CD4-positive, alpha-beta T cell (primary cell): ENCODE results near the gene CD47. TPM values are rescaled to one million over a fixed set of nuclear protein-coding genes. Genes with fewer than 3 reads are reported as not detected.

ENCODE experiments used
- ATAC-seq: fragments of 200-7000 bp; cut with Tn5 transposase; one replicate; pipeline ENCODE4 v1.10.0; 2022; ENCODE audit warnings: mild to moderate bottlenecking; ENCODE audit not compliant: poor library complexity
- CTCF ChIA-PET: fragments of 350-600 bp; sonication (Branson Sonifier 250); formaldehyde crosslinking; loops from one replicate; lab custom pipeline; 2021; ENCODE audit warnings: antibody characterized with exemption, inconsistent platforms; lab: Charles Lee
- POLR2A ChIA-PET: fragments of 350-600 bp; sonication (Branson Sonifier 250); formaldehyde crosslinking; loops from one replicate; lab custom pipeline; 2021; ENCODE audit warnings: antibody characterized with exemption, inconsistent platforms; lab: Charles Lee
- DNase-seq, 14 experiments: peaks; one replicate each; pipeline ENCODE4 v3.0.0-alpha.2; 2013 to 2020; ENCODE audit warnings: mixed read lengths in 2 of 14
- H3K27ac ChIP-seq, 2 donors: one replicate each; pipeline versions ENCODE4 v1.5.1 to v1.7.0; 2013; ENCODE audit warnings: low read length in 2 of 2, low read depth in 1 of 2, mild to moderate bottlenecking in 1 of 2
- H3K27me3 ChIP-seq, 2 experiments: 1 replicate in 1 of 2; 2 replicates in 1 of 2; pipeline versions ENCODE4 v1.6.1 to v1.7.0; 2013; ENCODE audit warnings: low read length in 2 of 2, control low read depth in 1 of 2, mild to moderate bottlenecking in 1 of 2, moderate library complexity in 1 of 2; ENCODE audit not compliant: insufficient read depth in 2 of 2, control insufficient read depth in 1 of 2
- H3K36me3 ChIP-seq: one replicate; pipeline ENCODE4 v1.6.1; 2013; ENCODE audit warnings: low read length, control low read depth; ENCODE audit not compliant: insufficient read depth
- H3K4me1 ChIP-seq: one replicate; pipeline ENCODE4 v1.6.1; 2013; ENCODE audit warnings: low read length, control low read depth; ENCODE audit not compliant: insufficient read depth
- H3K4me3 ChIP-seq: one replicate; pipeline ENCODE4 v1.5.1; 2013; ENCODE audit warnings: mild to moderate bottlenecking, low read length, moderate library complexity
- H3K9me3 ChIP-seq, 2 experiments: 1 replicate in 1 of 2; 2 replicates in 1 of 2; pipeline versions ENCODE4 v1.6.1 to v1.7.0; 2013; ENCODE audit warnings: low read length in 2 of 2, mild to moderate bottlenecking in 2 of 2, control low read depth in 1 of 2, moderate library complexity in 1 of 2; ENCODE audit not compliant: control insufficient read depth in 1 of 2, insufficient read depth in 1 of 2
- H3K27ac Mint-ChIP-seq: one replicate; pipeline ENCODE4 v1.8.0; 2020; ENCODE audit warnings: mixed read lengths
- H3K27me3 Mint-ChIP-seq: one replicate; pipeline ENCODE4 v1.8.0; 2021; ENCODE audit warnings: mixed read lengths
- H3K36me3 Mint-ChIP-seq: one replicate; pipeline ENCODE4 v1.8.0; 2021; ENCODE audit warnings: low read depth, mixed read lengths
- H3K4me1 Mint-ChIP-seq: one replicate; pipeline ENCODE4 v1.8.0; 2021; ENCODE audit warnings: low read depth, mixed read lengths
- H3K4me3 Mint-ChIP-seq: one replicate; pipeline ENCODE4 v1.8.0; 2020; ENCODE audit warnings: mild to moderate bottlenecking, mixed read lengths
- H3K9me3 Mint-ChIP-seq: one replicate; pipeline ENCODE4 v1.8.0; 2020; ENCODE audit warnings: mixed read lengths
- intact Hi-C, 2 experiments: fragments of 100-400 bp; cut with DNase I in 1 of 2; cut with micrococcal nuclease in 1 of 2; formaldehyde crosslinking; loops; one replicate each; pipeline versions ENCODE4 v1.15.1 to v1.9.0; 2023 to 2025; cut with DNase I, micrococcal nuclease
- total RNA-seq, 174 experiments: library from RNA in 2 of 174; stranded (reverse) in 2 of 174; gene quantifications; one replicate each; pipeline ENCODE4 v1.2.3 and lab custom pipeline; 2021 to 2026
- TF ChIP-seq, protein P1 (sequence below): fragments of 200-600 bp; IDR thresholded peaks from one replicate; pipeline ENCODE4 v1.8.0; 2022; ENCODE audit warnings: antibody characterized with exemption, mild to moderate bottlenecking

Gene CD47
- total RNA-seq, 2 experiments from 2014 or later: 166 to 170 TPM

DNA sequence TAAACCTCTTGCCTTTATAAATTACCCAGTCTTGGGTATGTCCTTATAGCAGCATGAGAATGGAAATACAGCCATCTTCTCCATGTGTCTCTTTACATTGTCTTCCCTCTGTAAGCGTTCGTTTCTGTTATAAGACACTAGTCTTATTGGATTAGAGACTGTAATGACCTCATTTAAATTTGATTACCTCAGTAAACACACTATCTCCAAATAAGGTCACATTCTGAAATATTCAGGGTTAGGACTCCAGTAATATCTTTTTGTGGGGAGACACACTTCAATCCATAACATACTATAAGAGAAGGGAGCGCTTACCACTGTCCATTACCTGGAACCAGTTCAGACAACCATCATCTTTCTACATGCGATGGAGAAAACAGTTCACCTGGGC, 34.3 kb upstream of the CD47 start:
- no peaks in the 10 kb centered on the region for H3K9me3 ChIP-seq
- H3K27ac ChIP-seq: peak overlapping the region; percentile 93
- no peaks in the 10 kb centered on the region for H3K27me3 ChIP-seq
- H3K27ac Mint-ChIP-seq: peak overlapping the region; percentile 95
- H3K9me3 Mint-ChIP-seq: peaks cover 6% of the 10 kb centered on the region
- CTCF ChIA-PET: interaction anchor here (1.2 to 2.2 kb wide), 2 partner anchors 32 to 33 kb away, joined by 4 to 6 read pairs; no protein-coding TSS in a partner anchor
- POLR2A ChIA-PET: interaction anchor here (0.7 to 11.8 kb wide), 20 partner anchors 8 to 602 kb away, joined by 3 to 323 read pairs (median 6); partner anchors contain the start of genes BBX, CD47 and IFT57
- H3K4me1 Mint-ChIP-seq: peaks cover 75% of the 10 kb centered on the region
- H3K4me1 ChIP-seq: peaks cover 62% of the 10 kb centered on the region
- intact Hi-C loops: loop anchor here (1.0 to 10.0 kb wide), 4 partner anchors 35 to 460 kb away; partner anchors contain the start of genes CIP2A (in 2 of the 2), DZIP3 (in 2 of the 2) and IFT57 (in 1 of the 2)
- TF ChIP-seq, protein P1, sequence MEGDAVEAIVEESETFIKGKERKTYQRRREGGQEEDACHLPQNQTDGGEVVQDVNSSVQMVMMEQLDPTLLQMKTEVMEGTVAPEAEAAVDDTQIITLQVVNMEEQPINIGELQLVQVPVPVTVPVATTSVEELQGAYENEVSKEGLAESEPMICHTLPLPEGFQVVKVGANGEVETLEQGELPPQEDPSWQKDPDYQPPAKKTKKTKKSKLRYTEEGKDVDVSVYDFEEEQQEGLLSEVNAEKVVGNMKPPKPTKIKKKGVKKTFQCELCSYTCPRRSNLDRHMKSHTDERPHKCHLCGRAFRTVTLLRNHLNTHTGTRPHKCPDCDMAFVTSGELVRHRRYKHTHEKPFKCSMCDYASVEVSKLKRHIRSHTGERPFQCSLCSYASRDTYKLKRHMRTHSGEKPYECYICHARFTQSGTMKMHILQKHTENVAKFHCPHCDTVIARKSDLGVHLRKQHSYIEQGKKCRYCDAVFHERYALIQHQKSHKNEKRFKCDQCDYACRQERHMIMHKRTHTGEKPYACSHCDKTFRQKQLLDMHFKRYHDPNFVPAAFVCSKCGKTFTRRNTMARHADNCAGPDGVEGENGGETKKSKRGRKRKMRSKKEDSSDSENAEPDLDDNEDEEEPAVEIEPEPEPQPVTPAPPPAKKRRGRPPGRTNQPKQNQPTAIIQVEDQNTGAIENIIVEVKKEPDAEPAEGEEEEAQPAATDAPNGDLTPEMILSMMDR: no peak
- H3K36me3 Mint-ChIP-seq: peaks cover 17% of the 10 kb centered on the region
- peak overlapping the region; percentile 55 for H3K4me3 ChIP-seq
- peak; percentile 47 for ATAC-seq
- peaks cover 2% of the 10 kb centered on the region for H3K36me3 ChIP-seq
- H3K4me3 Mint-ChIP-seq: peak overlapping the region; percentile 87
- no peak for DNase-seq
- no peaks in the 10 kb centered on the region for H3K27me3 Mint-ChIP-seq

DNA sequence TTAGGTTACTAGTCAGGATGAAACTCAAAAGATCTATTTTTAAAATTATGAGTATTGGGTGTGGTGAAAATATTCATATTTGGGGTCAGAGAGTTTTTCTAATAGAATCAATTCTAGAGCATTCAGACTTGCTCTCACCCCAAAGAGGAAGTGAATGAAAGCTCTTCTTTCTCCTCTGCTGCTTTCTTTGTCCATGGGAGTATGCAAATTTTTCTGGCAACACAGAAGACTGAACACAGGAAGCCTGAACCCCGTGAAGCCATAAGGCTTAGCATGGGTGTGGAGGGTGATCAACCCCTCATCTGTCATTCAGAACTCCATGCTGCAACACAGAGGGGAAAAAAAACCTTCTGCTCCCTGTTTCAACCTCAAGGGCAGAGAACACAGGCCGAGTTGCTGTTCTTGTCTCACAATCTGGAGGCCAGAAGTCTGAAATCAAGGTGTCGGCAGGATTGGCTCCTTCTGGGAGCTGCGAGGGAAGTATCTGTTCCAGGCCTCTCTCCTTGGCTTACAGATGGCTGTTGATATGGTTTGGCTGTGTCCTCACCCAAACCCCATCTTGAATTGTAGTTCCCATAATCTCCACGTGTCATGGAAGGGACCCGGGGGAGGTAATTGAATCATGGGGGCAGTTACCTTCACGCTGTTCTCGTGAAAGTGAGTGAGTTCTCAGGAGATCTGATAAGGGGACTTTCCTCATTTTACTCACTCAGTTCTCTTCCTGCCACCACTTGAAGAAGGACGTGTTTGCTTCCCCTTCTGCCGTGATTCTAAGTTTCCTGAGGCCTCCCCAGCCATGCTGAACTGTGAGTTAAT, 33.7 kb upstream of the CD47 start:
- ATAC-seq: peak; percentile 56
- TF ChIP-seq, protein P1: no peak
- Mint-ChIP-seq H3K4me3 (peak overlapping the region; percentile 87), H3K27ac (peak overlapping the region; percentile 95), H3K36me3 (peaks cover 13% of the 10 kb centered on the region), H3K4me1 (peaks cover 73% of the 10 kb centered on the region), H3K9me3 (peaks cover 6% of the 10 kb centered on the region), H3K27me3 (no peaks in the 10 kb centered on the region)
- ChIA-PET CTCF (interaction anchor here (1.2 to 2.2 kb wide), 2 partner anchors 31 to 33 kb away, joined by 4 to 6 read pairs; no protein-coding TSS in a partner anchor), POLR2A (interaction anchor here (0.6 to 11.8 kb wide), 23 partner anchors 7 to 602 kb away, joined by 3 to 323 read pairs (median 5); partner anchors contain the start of genes BBX, CD47 and IFT57)
- Histone ChIP-seq H3K4me3 (peak overlapping the region; percentile 55), H3K9me3 (no peaks in the 10 kb centered on the region), H3K27me3 (no peaks in the 10 kb centered on the region), H3K4me1 (peaks cover 67% of the 10 kb centered on the region), H3K36me3 (peaks cover 2% of the 10 kb centered on the region), H3K27ac (peak overlapping the region; percentile 93)
- DNase-seq: peak in 13 of 14 experiments; percentile 17 to 92 (median 45)
- intact Hi-C loops: loop anchor here (1.0 to 10.0 kb wide), 4 partner anchors 34 to 460 kb away; partner anchors contain the start of genes CIP2A (in 2 of the 2), DZIP3 (in 2 of the 2) and IFT57 (in 1 of the 2)

DNA sequence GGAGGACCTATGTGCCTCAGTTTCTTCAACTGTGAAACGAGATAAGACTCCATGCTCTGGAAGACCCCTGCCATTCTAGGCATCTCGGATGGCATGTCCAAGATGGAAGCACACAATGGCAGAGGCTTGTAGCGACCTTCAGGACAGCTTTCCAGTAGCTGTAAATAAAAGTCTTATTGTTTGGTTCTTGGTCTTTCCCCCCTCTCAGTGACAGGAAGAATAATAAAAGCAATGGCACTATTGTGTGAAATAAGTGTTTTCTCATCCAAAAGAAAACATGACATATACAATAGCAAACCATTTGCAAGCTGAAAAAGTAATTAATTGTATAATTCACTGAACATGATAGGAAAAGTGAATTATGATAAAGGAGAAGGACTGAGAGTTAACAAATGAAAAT, 32.5 kb upstream of the CD47 start:
- Histone ChIP-seq H3K4me3 (no peak overlapping the region), H3K27me3 (no peaks in the 10 kb centered on the region), H3K27ac (no peak overlapping the region), H3K9me3 (no peaks in the 10 kb centered on the region), H3K36me3 (no peaks in the 10 kb centered on the region), H3K4me1 (peaks cover 57% of the 10 kb centered on the region)
- DNase-seq (no peak), ATAC-seq (no peak)
- CTCF ChIA-PET: interaction anchor here (2.2 kb wide), 1 partner anchor 30 kb away, joined by 6 read pairs; no protein-coding TSS in a partner anchor
- Mint-ChIP-seq H3K4me1 (peaks cover 72% of the 10 kb centered on the region), H3K9me3 (peaks cover 5% of the 10 kb centered on the region), H3K36me3 (peaks cover 8% of the 10 kb centered on the region), H3K4me3 (no peak overlapping the region), H3K27me3 (no peaks in the 10 kb centered on the region), H3K27ac (peak overlapping the region; percentile 95)
- POLR2A ChIA-PET: interaction anchor here (0.6 to 11.8 kb wide), 7 partner anchors 15 to 196 kb away, joined by 3 to 323 read pairs (median 18); partner anchors contain the start of genes CD47 and IFT57
- TF ChIP-seq, protein P1: no peak
- intact Hi-C loops: loop anchor here (2.0 to 10.0 kb wide), 4 partner anchors 27 to 461 kb away; partner anchors contain the start of genes CIP2A (in 2 of the 2) and DZIP3 (in 2 of the 2)
